Measurements from ENCODE around the gene C2CD3. TPM values are rescaled to one million over a fixed set of nuclear protein-coding genes. Genes with fewer than 3 reads are reported as not detected.

Gene C2CD3
- total and polyA plus RNA-seq, 10 of the 15 experiments (the other 5 are each of a cell fraction or from before 2014, with no cell fraction given): 2.3 to 24.0 (median 16.3) TPM

- Histone ChIP-seq H3K4me3 (no peak overlapping the region), H3K36me3 (ENCODE audit: control insufficient read depth in 2 of 2, insufficient read depth in 2 of 2, low read length in 1 of 2) (peaks cover 0 to 1% of the 10 kb centered on the region in 2 experiments), H3K4me2 (ENCODE audit: control insufficient read depth, insufficient read depth) (no peak overlapping the region), H2AFZ (ENCODE audit: control insufficient read depth, low read depth, low read length) (no peak overlapping the region), H3K27ac (ENCODE audit: control insufficient read depth, insufficient read depth) (no peak overlapping the region), H3K27me3 (replicated peaks in 1 of 2; ENCODE audit: control insufficient read depth in 2 of 2, insufficient read depth in 2 of 2, low read length in 1 of 2) (no peaks in the 10 kb centered on the region), H3K9me3 (replicated peaks; ENCODE audit: control insufficient read depth, insufficient read depth, low read length) (no peaks in the 10 kb centered on the region), H3K9ac (ENCODE audit: control insufficient read depth, insufficient read depth, low read length) (no peak overlapping the region), H3K79me2 (ENCODE audit: control insufficient read depth, insufficient read depth, low read length) (no peaks in the 10 kb centered on the region), H3K4me1 (ENCODE audit: control insufficient read depth, insufficient read depth, low read length) (peaks cover 20% of the 10 kb centered on the region), H4K20me1 (ENCODE audit: control insufficient read depth, insufficient read depth) (no peaks in the 10 kb centered on the region)
- DNase-seq (ENCODE audit: low read depth, low spot score) (no peak), FAIRE-seq (peak; percentile 79), ATAC-seq (no peak)
- WGBS (ENCODE audit: insufficient coverage, insufficient replicate concordance, low lambda C conversion rate, missing lambda C conversion rate): 61% methylated on average over 11 of the region's 14 CpGs
- ChIA-PET POLR2A (interaction anchor here (0.7 to 1.1 kb wide), 2 partner anchors 32 to 132 kb away, joined by 3 read pairs; no protein-coding TSS in a partner anchor), SMC1A (ENCODE audit: uncharacterized antibody, unreplicated experiment) (interaction anchor here (0.7 to 4.8 kb wide), 7 partner anchors 9 to 216 kb away, joined by 3 to 21 read pairs (median 5); partner anchors contain the start of gene UCP2), RAD21 (ENCODE audit: unreplicated experiment) (interaction anchor here (1.1 to 1.8 kb wide), 2 partner anchors 8 to 32 kb away, joined by 3 to 5 read pairs; no protein-coding TSS in a partner anchor), CTCF (interaction anchor here (1.2 to 1.5 kb wide), 3 partner anchors 8 to 50 kb away, joined by 4 to 11 read pairs (median 4); no protein-coding TSS in a partner anchor)
- TF ChIP-seq SREBF2 (IDR thresholded peaks at IDR 0.05; ENCODE audit: low read length) (no peak), ZNF384 (IDR thresholded peaks at IDR 0.05; ENCODE audit: borderline replicate concordance, low read depth, low read length) (peak; percentile 44; the same call in 1 of the 2 replicates), EGR1 (IDR thresholded peaks at IDR 0.05; ENCODE audit: borderline replicate concordance in 1 of 2, low read depth in 2 of 2, low read length in 2 of 2) (no peak), MLLT1 (IDR thresholded peaks at IDR 0.05) (peak; percentile 59; the same call in 1 of the 2 replicates), PKNOX1 (IDR thresholded peaks at IDR 0.05) (peak; percentile 2; the same call in 1 of the 2 replicates), NR2C2 (IDR thresholded peaks at IDR 0.05; ENCODE audit: borderline replicate concordance, control insufficient read depth, insufficient read length, low read depth) (no peak), CBX5 (IDR thresholded peaks at IDR 0.05; ENCODE audit: low read depth) (no peak), ZBED1 (IDR thresholded peaks at IDR 0.05; ENCODE audit: borderline replicate concordance) (0 out of 2 replicates have a peak, but pooled peaks have one; percentile 0), RB1 (IDR thresholded peaks at IDR 0.05; ENCODE audit: borderline replicate concordance) (no peak), BACH1 (IDR thresholded peaks at IDR 0.05; ENCODE audit: borderline replicate concordance) (no peak), ETV6 (conservative IDR thresholded peaks at IDR 0.05 in 1 of 2, IDR thresholded peaks at IDR 0.05 in 1 of 2; ENCODE audit: borderline replicate concordance in 1 of 2, low read depth in 1 of 2) (no peak; a peak in 1 of 4 replicates), SUPT20H (IDR thresholded peaks at IDR 0.05; ENCODE audit: borderline replicate concordance, control insufficient read depth, low read depth, low read length) (no peak), DPF2 (IDR thresholded peaks at IDR 0.05) (no peak), HCFC1 (IDR thresholded peaks at IDR 0.05; ENCODE audit: low read length) (no peak), IKZF2 (IDR thresholded peaks at IDR 0.05) (no peak)
- in situ Hi-C loops (cut with MboI): no loop called here
- intact Hi-C loops (cut with micrococcal nuclease; ENCODE audit: unreplicated experiment): no loop called here
- no TSS peak for BruUV-seq (replicated peaks)
Measured at GRCh38 chr11:74012074-74012809, 158.6 kb downstream of the C2CD3 start.
